IMR-90 (cell line): ENCODE data around the gene HADHA. TPM values are rescaled to one million over a fixed set of nuclear protein-coding genes. Genes with fewer than 3 reads are reported as not detected.

ENCODE experiments used
- ATAC-seq: fragments of 200-7000 bp; cut with Tn5 transposase; 2 replicates; pipeline ENCODE4 v1.9.1; 2020; ENCODE audit warnings: low read depth, mild to moderate bottlenecking, moderate library complexity
- BruUV-seq: library from RNA; stranded (reverse); fragments of 400-500 nt; replicated peaks from 2 replicates; lab custom pipeline; 2021; lab: Mats Ljungman, UMichigan
- CTCF ChIA-PET: fragments of 300-600 bp; formaldehyde crosslinking; extraction: SDS; loops from one replicate; lab custom pipeline; 2021; ENCODE audit warnings: antibody characterized with exemption; lab: Yijun Ruan, JAX
- POLR2A ChIA-PET: fragments of 300-600 bp; sonication (Branson Sonifier 250); formaldehyde crosslinking; loops from one replicate; lab custom pipeline; 2022; ENCODE audit warnings: antibody characterized with exemption; ENCODE audit not compliant: unreplicated experiment; lab: Charles Lee
- DNase-seq: peaks from one replicate; pipeline ENCODE4 v3.0.0; 2013
- H2AFZ ChIP-seq: replicated peaks from 2 replicates; pipeline ENCODE3; 2013; ENCODE audit warnings: low read length, mild to moderate bottlenecking; ENCODE audit not compliant: poor library complexity
- H2AK5ac ChIP-seq: 2 replicates; pipeline ENCODE4 v1.6.1; 2013; ENCODE audit warnings: low read depth, low read length, inconsistent platforms
- H2AK9ac ChIP-seq: replicated peaks from 2 replicates; pipeline ENCODE3; 2013; ENCODE audit warnings: mild to moderate bottlenecking, low read depth, low read length, moderate library complexity; ENCODE audit not compliant: poor library complexity
- H2BK120ac ChIP-seq: 2 replicates; pipeline ENCODE4 v1.6.1; 2013; ENCODE audit warnings: low read depth, low read length, inconsistent platforms
- H2BK15ac ChIP-seq: 3 replicates; pipeline ENCODE4 v1.6.1; 2013; ENCODE audit warnings: low read depth, low read length, inconsistent platforms
- H2BK20ac ChIP-seq: 2 replicates; pipeline ENCODE4 v1.6.1; 2013; ENCODE audit warnings: low read depth, mild to moderate bottlenecking, inconsistent platforms, low read length, moderate library complexity
- H2BK5ac ChIP-seq: 2 replicates; pipeline ENCODE4 v1.6.1; 2013; ENCODE audit warnings: mild to moderate bottlenecking, low read depth, low read length, inconsistent platforms; ENCODE audit not compliant: poor library complexity, severe bottlenecking
- H3K14ac ChIP-seq: replicated peaks from 2 replicates; pipeline ENCODE4 v1.6.1; 2013; ENCODE audit warnings: low read depth, low read length, inconsistent platforms
- H3K18ac ChIP-seq: 2 replicates; pipeline ENCODE4 v1.6.1; 2013; ENCODE audit warnings: low read depth, low read length, control low read depth
- H3K23ac ChIP-seq: 2 replicates; pipeline ENCODE4 v1.6.1; 2013; ENCODE audit warnings: low read depth, low read length, inconsistent platforms
- H3K27ac ChIP-seq: 2 replicates; pipeline ENCODE4 v1.5.1; 2013; ENCODE audit warnings: mild to moderate bottlenecking, control low read depth, low read length; ENCODE audit not compliant: insufficient read depth
- H3K27me3 ChIP-seq: 2 replicates; pipeline ENCODE4 v1.6.1; 2013; ENCODE audit warnings: low read length; ENCODE audit not compliant: control insufficient read depth, insufficient read depth
- H3K36me3 ChIP-seq: 2 replicates; pipeline ENCODE4 v1.6.1; 2013; ENCODE audit warnings: low read length, mixed read lengths; ENCODE audit not compliant: control insufficient read depth, insufficient read depth
- H3K4ac ChIP-seq: 2 replicates; pipeline ENCODE4 v1.6.1; 2013; ENCODE audit warnings: low read depth, low read length, inconsistent platforms
- H3K4me1 ChIP-seq: 2 replicates; pipeline ENCODE4 v1.6.1; 2013; ENCODE audit warnings: low read length, mixed read lengths; ENCODE audit not compliant: control insufficient read depth, insufficient read depth
- H3K4me2 ChIP-seq: 2 replicates; pipeline ENCODE4 v1.6.1; 2013; ENCODE audit warnings: low read depth, mild to moderate bottlenecking, control low read depth, low read length, moderate library complexity
- H3K4me3 ChIP-seq: 2 replicates; pipeline ENCODE4 v1.5.1; 2013; ENCODE audit warnings: low read depth, mild to moderate bottlenecking, control low read depth, low read length, moderate library complexity; ENCODE audit not compliant: insufficient read depth
- H3K56ac ChIP-seq: 2 replicates; pipeline ENCODE4 v1.6.1; 2013; ENCODE audit warnings: low read length, inconsistent platforms; ENCODE audit not compliant: insufficient read depth; ENCODE audit errors: extremely low read depth
- H3K79me1 ChIP-seq, 2 experiments: 2 replicates each; pipeline ENCODE4 v1.6.1; 2013; ENCODE audit warnings: low read length in 2 of 2, inconsistent platforms in 1 of 2, low read depth in 1 of 2
- H3K9ac ChIP-seq: 2 replicates; pipeline ENCODE4 v1.6.1; 2013; ENCODE audit warnings: low read depth, low read length, control low read depth
- H3K9me1 ChIP-seq: 2 replicates; pipeline ENCODE4 v1.6.1; 2013; ENCODE audit warnings: low read length, inconsistent platforms; ENCODE audit not compliant: insufficient read depth
- H3K9me3 ChIP-seq: 2 replicates; pipeline ENCODE4 v1.6.1; 2013; ENCODE audit warnings: low read length; ENCODE audit not compliant: control insufficient read depth, insufficient read depth
- H4K20me1 ChIP-seq: 2 replicates; pipeline ENCODE4 v1.6.1; 2013; ENCODE audit warnings: low read length, inconsistent platforms; ENCODE audit not compliant: insufficient read depth
- H4K5ac ChIP-seq: 2 replicates; pipeline ENCODE4 v1.6.1; 2013; ENCODE audit warnings: mild to moderate bottlenecking, low read depth, low read length, control low read depth
- H4K8ac ChIP-seq, 2 experiments: 2 replicates each; pipeline ENCODE4 v1.6.1; 2013; ENCODE audit warnings: low read depth in 2 of 2, low read length in 2 of 2, control low read depth in 1 of 2, inconsistent platforms in 1 of 2
- H4K91ac ChIP-seq: 2 replicates; pipeline ENCODE4 v1.6.1; 2013; ENCODE audit warnings: low read depth, low read length, inconsistent platforms; ENCODE audit not compliant: insufficient read depth
- BHLHE40 ChIP-seq: fragments of 150-350 bp; IDR thresholded peaks from 2 replicates; pipeline ENCODE4 v1.6.1; 2016; ENCODE audit warnings: mild to moderate bottlenecking, low read depth, low read length
- CEBPB ChIP-seq: IDR thresholded peaks from 2 replicates; pipeline ENCODE4 v1.6.1; 2012; ENCODE audit warnings: low read depth, low read length, improper control_type of control experiment
- FOS ChIP-seq: fragments of 150-350 bp; IDR thresholded peaks from 2 replicates; pipeline ENCODE4 v1.6.1; 2016; ENCODE audit warnings: low read depth, low read length
- MAFK ChIP-seq: IDR thresholded peaks from 2 replicates; pipeline ENCODE4 v1.6.1; 2012; ENCODE audit warnings: low read depth, low read length, improper control_type of control experiment
- MAZ ChIP-seq: IDR thresholded peaks from 2 replicates; pipeline ENCODE4 v1.6.1; 2012; ENCODE audit warnings: low read depth, mild to moderate bottlenecking, low read length, improper control_type of control experiment, moderate library complexity, borderline replicate concordance
- MXI1 ChIP-seq: IDR thresholded peaks from 2 replicates; pipeline ENCODE4 v1.6.1; 2012; ENCODE audit warnings: low read depth, mild to moderate bottlenecking, low read length, moderate library complexity, borderline replicate concordance
- NFE2L2 ChIP-seq: fragments of 150-350 bp; IDR thresholded peaks from 2 replicates; pipeline ENCODE4 v1.6.1; 2016; ENCODE audit warnings: low read depth, mild to moderate bottlenecking, low read length
- POLR2A ChIP-seq: IDR thresholded peaks from 2 replicates; pipeline ENCODE4 v1.6.1; 2012; ENCODE audit warnings: mild to moderate bottlenecking, low read depth, low read length
- RAD21 ChIP-seq: IDR thresholded peaks from 2 replicates; pipeline ENCODE4 v1.6.1; 2012; ENCODE audit warnings: low read length, improper control_type of control experiment
- RCOR1 ChIP-seq: IDR thresholded peaks from 2 replicates; pipeline ENCODE4 v1.6.1; 2012; ENCODE audit warnings: mild to moderate bottlenecking, low read length, improper control_type of control experiment; ENCODE audit not compliant: insufficient replicate concordance
- RFX5 ChIP-seq: IDR thresholded peaks from 2 replicates; pipeline ENCODE4 v1.8.0; 2012; ENCODE audit warnings: low read depth, mild to moderate bottlenecking, low read length, moderate library complexity
- SMC3 ChIP-seq: fragments of 150-350 bp; IDR thresholded peaks from 2 replicates; pipeline ENCODE4 v1.6.1; 2016; ENCODE audit warnings: low read depth, mild to moderate bottlenecking, antibody characterized with exemption, low read length, moderate library complexity
- WGBS, 2 experiments: methylation state at CpG; one replicate each; pipeline versions ENCODE4 v1.1.5 to v1.1.7; 2013; ENCODE audit warnings: missing lambda C conversion rate in 2 of 2; ENCODE audit not compliant: insufficient read length in 1 of 2; ENCODE audit errors: extremely low coverage in 2 of 2; 5-methylcytosine and 5-hydroxymethylcytosine counted together
- dilution Hi-C: fragments of 300-500 bp; cut with HindIII; formaldehyde crosslinking; loops from one replicate; pipeline ENCODE4 v1.14.3; 2018; ENCODE audit warnings: low sequenced_read_pairs; ENCODE audit not compliant: unreplicated experiment
- in situ Hi-C: fragments of 300-500 bp; cut with MboI; formaldehyde crosslinking; loops from 3 replicates; pipeline ENCODE4 v1.14.3; 2019; ENCODE audit warnings: low sequenced_read_pairs, inconsistent platforms, mixed read lengths
- intact Hi-C: fragments of 100-400 bp; cut with micrococcal nuclease; formaldehyde crosslinking; loops from 2 replicates; pipeline ENCODE4 v1.10.0; 2022
- polyA plus RNA-seq, 3 experiments: library from polyadenylated mRNA; depleted of rRNA; stranded (reverse); fragments of >200 nt; gene quantifications; 2 replicates each; pipeline ENCODE4 v1.2.3, GENCODE V29; 2012; ENCODE audit warnings: low replicate concordance in 1 of 3
- total RNA-seq: library from RNA; depleted of rRNA; stranded (reverse); fragments of >200 nt; gene quantifications from 2 replicates; pipeline ENCODE4 v1.2.3, GENCODE V29; 2012
- TF ChIP-seq, protein P1 (sequence below): fragments of 150-350 bp; IDR thresholded peaks from 2 replicates; pipeline ENCODE4 v1.6.1; 2017; ENCODE audit warnings: mild to moderate bottlenecking, antibody characterized with exemption, low read length, low read depth

HADHA gene
- total and polyA plus RNA-seq, 2 of the 4 experiments (the other 2 are of a cell fraction): 52.7 to 111 TPM

DNA sequence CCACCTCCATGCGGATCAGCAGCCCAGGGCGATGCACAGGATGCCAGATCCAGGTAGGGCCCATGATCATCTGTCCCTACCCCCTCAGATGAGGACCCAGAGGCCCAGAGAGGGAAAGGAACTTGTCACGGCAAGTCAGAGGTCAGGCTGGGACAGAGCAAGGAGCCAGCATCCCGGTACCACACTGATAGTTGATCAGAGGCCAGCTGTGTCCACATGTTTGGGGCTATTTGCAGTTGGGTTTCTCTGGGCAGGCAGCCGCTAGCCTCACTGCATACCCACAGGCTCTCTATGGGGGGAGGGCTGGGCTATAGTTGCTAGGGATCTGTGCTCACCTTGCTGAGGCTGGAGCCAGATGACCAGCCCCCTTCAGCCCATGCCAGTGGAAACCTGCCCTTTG is 62.0 kb downstream of the HADHA start:
- H3K9me1 ChIP-seq: no peaks in the 10 kb centered on the region
- H4K8ac ChIP-seq: no peak overlapping the region
- WGBS, 2 experiments: 100% methylated on average over 2 of the region's 5 CpGs; no CpG with 5 or more reads in 1 of the 2 experiments
- H3K56ac ChIP-seq: no peak overlapping the region
- dilution Hi-C loops: no loop called here
- no peaks in the 10 kb centered on the region for H4K20me1 ChIP-seq
- no peak for TF ChIP-seq MAFK
- TF ChIP-seq POLR2A: no peak
- no peak for TF ChIP-seq NFE2L2
- TF ChIP-seq RFX5: no peak
- no peak for TF ChIP-seq FOS
- no peak for TF ChIP-seq CEBPB
- TF ChIP-seq BHLHE40: no peak
- no peak for TF ChIP-seq RCOR1
- no peak for TF ChIP-seq MXI1
- TF ChIP-seq, protein P1, sequence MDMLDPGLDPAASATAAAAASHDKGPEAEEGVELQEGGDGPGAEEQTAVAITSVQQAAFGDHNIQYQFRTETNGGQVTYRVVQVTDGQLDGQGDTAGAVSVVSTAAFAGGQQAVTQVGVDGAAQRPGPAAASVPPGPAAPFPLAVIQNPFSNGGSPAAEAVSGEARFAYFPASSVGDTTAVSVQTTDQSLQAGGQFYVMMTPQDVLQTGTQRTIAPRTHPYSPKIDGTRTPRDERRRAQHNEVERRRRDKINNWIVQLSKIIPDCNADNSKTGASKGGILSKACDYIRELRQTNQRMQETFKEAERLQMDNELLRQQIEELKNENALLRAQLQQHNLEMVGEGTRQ: no peak
- no peak for TF ChIP-seq RAD21
- no peak for TF ChIP-seq MAZ
- TF ChIP-seq SMC3: no peak
- H3K27ac ChIP-seq: no peak overlapping the region
- no peak overlapping the region for H2BK20ac ChIP-seq
- no peak overlapping the region for H2BK5ac ChIP-seq
- no peak overlapping the region for H2BK120ac ChIP-seq
- no peak overlapping the region for H3K9ac ChIP-seq
- H3K14ac ChIP-seq: no peak overlapping the region
- H3K23ac ChIP-seq: no peak overlapping the region
- H3K4me3 ChIP-seq: no peak overlapping the region
- POLR2A ChIA-PET: no interaction called here
- no peak overlapping the region for H2AK9ac ChIP-seq
- H3K36me3 ChIP-seq: no peaks in the 10 kb centered on the region
- no peaks in the 10 kb centered on the region; the same call in 1 of the 2 replicates for H3K27me3 ChIP-seq
- DNase-seq (no peak), ATAC-seq (no peak)
- no peak overlapping the region for H3K4me2 ChIP-seq
- in situ Hi-C loops: no loop called here
- BruUV-seq: no TSS peak
- no peak overlapping the region for H4K91ac ChIP-seq
- H4K5ac ChIP-seq: no peak overlapping the region
- H3K4ac ChIP-seq: no peak overlapping the region
- CTCF ChIA-PET: no interaction called here
- H3K79me1 ChIP-seq: no peaks in the 10 kb centered on the region
- H3K9me3 ChIP-seq: no peaks in the 10 kb centered on the region
- no peak overlapping the region for H3K18ac ChIP-seq
- H2AFZ ChIP-seq: no peak overlapping the region
- intact Hi-C loops: no loop called here
- no peaks in the 10 kb centered on the region for H3K4me1 ChIP-seq
- no peak overlapping the region for H2BK15ac ChIP-seq
- no peak overlapping the region for H2AK5ac ChIP-seq
